ENCODE results near the gene LRBA.
"Not testable (repeated sequence)": the region's sequence is repeated elsewhere in the genome, so short reads cannot be mapped to it uniquely, and the experiment has no call there.

The LRBA gene

DNA sequence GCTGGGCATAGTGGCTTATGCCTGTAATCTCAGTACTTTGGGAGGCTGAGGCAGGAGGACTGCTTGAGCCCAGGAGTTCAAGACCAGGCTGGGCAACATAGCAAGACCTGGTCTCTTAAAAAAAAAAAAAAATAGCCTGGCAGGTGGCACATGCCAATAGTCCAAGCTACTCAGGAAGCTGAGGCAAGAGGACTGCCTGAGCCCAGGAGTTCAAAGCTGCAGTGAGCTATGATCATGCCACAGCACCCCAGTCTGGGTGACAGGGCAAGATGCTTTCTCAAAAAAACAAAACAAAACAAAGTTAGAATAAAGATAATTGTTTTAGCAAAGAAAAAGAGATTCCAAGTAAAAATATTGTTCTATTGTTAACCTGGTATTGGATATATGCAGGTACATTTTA, 75.0 kb downstream of the LRBA start:
- no peak for FAIRE-seq

GRCh38 chr4:150939530-150939929, 75.6 kb downstream of the LRBA start:
- no peak for FAIRE-seq

DNA sequence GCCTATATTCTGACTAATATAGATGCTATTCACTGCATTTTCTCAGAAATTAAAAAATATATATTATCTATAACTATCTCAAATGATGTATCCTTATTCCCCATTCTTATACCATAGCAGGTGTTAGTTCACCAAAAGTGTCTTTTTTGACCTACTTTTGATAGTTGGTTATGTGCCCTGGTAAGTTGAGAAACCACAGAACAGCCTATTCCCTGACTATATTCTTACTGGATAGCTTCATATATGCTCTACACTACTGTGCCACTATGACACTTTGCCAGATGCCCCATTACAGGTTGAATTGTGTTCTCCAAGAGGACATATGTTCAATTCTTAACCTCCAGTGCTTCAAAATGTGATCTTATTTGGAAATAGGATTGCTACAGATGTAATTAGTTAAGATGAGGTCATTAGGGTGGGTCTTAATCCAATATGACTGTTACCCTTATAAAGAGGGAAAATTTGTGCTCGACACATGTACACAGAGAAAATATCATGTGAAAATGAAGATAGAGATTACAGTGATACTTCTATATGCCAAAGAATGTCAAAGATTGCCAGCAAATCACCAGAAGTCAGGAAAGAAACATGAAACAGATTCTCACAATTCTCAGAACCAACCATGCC, 76.1 kb downstream of the LRBA start:
- no peak for FAIRE-seq

DNA sequence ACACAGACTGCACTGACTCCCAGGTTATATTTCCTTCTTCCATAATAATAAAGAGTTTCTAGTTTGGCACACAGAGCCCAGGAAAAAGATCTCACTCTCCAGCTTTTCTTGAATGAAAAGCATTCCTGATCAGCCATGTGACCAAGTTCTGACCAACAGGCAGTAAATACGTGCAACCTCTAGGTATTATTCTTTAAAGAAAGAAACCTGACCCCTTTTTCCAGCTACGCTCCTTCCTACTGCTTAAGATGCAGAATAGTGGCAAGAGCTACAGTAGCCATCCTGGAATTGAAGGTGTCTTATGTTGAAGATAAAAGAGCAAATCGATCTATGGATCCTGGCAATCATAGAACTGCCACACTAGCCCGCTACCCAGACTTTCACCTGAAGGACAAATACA, 76.7 kb downstream of the LRBA start:
- no peak for FAIRE-seq

DNA sequence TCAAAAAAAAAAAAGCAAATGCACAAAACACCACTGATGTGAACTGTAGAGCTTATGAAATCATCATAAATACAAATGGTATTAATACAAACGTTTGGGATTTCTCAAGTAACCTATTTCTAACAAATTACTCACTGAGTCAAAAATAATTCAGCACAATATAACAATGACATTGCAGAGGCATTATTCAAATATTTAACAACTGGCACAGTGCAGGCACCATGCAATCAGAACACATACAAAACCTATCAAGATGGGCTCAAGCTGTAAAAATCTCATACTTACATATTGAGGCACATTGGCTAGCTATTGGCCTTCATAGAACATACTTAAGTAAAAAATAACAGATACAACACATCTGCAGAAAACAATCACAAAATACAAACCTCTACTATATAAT, 81.1 kb downstream of the LRBA start:
- no peak for FAIRE-seq

DNA sequence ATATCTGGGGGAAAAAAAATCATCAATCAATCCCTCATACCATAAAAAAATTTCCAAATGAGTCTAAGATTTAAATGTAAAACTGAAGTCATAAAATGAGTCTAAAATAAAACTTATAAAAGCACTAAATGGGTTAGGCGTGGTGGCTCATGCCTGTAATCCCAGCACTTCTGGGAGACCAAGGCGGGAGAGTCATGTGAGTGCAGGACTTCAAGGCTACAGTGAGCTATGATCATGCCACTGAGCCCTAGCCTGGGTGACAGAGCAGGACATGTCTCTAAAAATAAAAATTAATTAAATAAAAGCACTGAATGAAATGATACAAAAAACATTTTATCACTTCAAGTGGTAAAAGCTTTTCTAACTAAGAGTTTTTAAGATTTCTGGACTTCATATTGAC, 83.3 kb downstream of the LRBA start:
- peak; percentile 55 for FAIRE-seq

DNA sequence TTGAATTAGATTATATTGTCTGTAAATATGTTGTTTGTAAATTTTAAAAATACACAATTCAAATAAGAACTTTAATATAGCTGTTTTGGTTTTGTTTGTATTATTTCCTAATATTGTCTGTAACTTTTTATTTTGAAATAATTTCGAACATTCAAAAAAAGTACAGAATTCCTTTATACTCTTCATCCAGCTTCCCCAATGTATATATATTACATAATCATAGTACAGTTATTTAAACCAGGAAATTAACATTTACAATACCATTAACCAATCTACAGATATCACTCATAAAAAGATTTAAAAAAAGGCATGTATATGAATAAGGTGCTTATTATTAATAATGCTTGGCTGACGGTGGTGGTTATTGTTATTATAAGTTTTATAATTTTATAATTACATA, 84.1 kb downstream of the LRBA start:
- FAIRE-seq, result peak; percentile 21

DNA sequence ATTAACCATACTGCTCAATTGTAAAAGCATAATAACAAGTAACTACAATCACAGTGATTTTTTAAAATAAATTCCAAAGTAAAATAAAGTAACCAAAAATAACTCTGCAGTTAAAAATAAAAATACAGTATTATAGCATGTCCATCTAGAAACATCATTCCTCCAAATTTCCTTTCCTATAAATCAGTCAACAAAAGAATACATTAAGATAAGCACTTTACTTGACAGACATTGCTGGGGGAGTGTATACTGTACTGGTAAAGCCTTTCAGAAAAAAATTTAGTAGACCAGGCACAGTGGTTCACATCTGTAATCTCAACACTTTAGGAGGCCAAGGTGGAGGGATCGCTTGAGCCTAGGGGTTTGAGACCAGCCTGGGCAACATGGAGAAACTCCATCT, 91.1 kb downstream of the LRBA start:
- FAIRE-seq, result no peak

GRCh38 chr4:150921486-150921885, 93.6 kb downstream of the LRBA start:
- FAIRE-seq, result not testable (repeated sequence)

GRCh38 chr4:150918562-150918961, 96.5 kb downstream of the LRBA start:
- not testable (repeated sequence) for FAIRE-seq

DNA sequence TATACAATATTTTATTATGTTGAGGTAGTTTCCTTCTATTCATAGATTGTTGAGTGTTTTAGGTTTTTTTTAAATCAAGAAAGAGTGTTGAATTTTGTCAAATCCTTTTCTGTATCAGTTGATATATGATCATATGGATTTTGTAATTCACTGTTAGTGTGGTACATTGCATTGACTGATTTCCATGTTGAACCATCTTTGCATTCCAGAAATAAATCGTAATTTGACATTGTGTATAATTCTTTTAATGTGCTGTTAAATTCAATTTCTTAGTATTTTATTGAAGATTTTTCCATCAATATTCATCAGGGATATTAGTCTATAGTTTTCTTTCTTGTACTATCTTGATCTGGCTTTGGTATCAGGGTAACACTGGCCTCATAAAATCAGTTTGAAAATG, 103.8 kb downstream of the LRBA start:
- FAIRE-seq, result no peak

GRCh38 chr4:150909116-150909515, 106.0 kb downstream of the LRBA start:
- FAIRE-seq, result no peak

GRCh38 chr4:150906987-150907633, 108.0 kb downstream of the LRBA start:
- no peak for FAIRE-seq

GRCh38 chr4:150904671-150905070, 110.4 kb downstream of the LRBA start:
- FAIRE-seq, result no peak

- no peak for FAIRE-seq
These were observed 111.5 kb downstream of the LRBA start for GRCh38 chr4:150903603-150904002.

DNA sequence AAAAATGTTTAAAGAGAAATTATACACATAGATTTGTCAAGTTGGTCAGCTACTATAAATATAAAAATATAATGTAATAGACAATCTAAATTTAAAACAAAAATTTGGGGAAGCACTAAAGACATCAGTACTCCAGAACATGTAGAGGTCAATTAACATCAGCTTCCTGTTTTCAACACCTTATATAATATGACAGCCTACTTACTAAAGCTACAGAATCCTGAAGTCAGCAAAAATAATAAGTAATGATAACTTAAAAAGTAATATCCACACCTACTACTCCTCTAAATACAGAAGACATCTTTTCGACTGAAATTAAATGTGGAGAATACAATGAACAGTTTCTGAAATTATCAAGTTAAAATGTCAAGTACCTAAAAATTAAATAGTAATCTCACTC, 118.6 kb downstream of the LRBA start:
- FAIRE-seq, result no peak

DNA sequence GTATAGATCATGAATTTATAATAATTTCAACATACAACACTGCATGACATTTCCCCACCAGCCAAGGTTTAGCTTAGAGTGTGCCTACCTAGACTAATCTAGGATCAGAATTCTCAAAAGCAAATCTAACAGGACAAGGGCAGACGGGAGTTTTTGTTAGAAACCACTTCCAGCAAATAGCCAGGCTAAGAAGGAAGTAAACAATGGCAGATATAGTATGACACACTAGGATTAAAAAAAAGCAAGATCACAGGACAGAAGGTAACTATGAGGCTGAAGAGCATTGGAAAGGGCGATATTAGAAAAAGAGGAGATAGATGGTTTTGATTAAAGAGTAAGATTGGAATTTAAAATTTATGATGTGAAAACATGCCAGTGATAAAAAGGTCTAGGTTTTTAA, 124.8 kb downstream of the LRBA start:
- no peak for FAIRE-seq

DNA sequence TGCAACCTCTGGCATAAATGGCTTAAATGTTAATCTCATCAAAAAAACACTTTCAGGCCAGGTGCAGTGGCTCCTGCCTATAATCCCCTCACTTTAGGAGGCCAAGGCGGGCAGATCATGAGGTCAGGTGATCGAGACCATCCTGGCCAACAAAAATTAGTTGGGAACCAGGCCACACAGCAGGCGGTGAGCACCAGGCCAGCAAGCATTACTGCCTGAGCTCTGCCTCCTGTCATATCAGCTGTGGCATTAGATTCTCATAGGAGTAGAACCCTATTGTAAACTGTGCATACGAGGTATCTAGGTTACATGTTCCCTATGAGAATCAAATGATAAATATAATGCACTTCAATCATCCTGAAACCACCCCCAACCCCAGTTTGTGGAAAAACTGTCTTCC, 125.8 kb downstream of the LRBA start:
- no peak for FAIRE-seq

DNA sequence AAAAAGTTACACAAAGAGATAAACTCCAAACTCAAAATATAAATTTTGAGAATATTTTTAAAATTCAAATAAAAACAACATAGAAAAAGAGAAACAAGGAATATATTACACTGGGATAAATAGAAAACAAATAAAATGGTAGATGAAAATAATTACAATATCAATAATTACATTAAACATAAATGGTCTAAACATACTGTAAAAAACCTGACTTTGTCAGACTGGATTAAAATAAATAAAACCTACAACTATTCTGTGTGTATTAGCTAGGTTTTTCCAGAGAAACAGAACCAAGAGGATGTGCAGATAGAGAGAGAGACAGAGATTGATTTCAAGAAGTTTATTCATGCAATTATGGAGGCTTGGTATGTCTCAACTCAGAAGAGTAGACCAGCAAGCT, 126.5 kb downstream of the LRBA start:
- FAIRE-seq, result no peak

GRCh38 chr4:150888217-150888616, 126.9 kb downstream of the LRBA start:
- FAIRE-seq, result no peak

- FAIRE-seq, result no peak
These were observed 128.5 kb downstream of the LRBA start for GRCh38 chr4:150886597-150886996.

DNA sequence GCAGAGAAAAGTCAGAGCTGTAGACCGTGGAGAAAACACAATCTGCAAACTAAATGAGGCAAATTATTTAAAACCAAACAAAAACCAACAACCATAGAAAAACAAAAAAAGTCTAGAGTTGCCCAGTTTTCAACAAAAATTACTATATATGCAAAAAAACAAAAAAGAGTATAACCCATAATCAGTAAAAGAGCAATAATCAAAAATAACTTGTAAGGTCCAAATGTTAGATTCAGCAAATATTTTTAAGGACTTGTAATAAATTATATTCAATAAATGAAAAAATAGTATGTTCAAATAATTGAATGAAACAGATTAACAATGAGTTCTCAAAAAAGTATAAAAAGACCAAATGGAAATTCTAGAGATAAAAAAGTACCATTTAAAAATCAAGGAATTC, 130.5 kb downstream of the LRBA start:
- FAIRE-seq, result peak; percentile 24

GRCh38 chr4:150875367-150875766, 139.7 kb downstream of the LRBA start:
- no peak for FAIRE-seq

GRCh38 chr4:150874338-150875226, 140.5 kb downstream of the LRBA start:
- no peak for FAIRE-seq

All from colon (tissue), 2 donors.